Mucosa of rectum (tissue), 2 donors: ENCODE measurements around the gene NBPF1.
A peak's percentile ranks its signal among the peaks of the same experiment; 100 is the strongest.
"Not testable (repeated sequence)": the region's sequence is repeated elsewhere in the genome, so short reads cannot be mapped to it uniquely, and the experiment has no call there.

Experiments used
- H3K27ac ChIP-seq, 2 donors: one replicate each; pipeline ENCODE4 v1.7.0; 2013; ENCODE audit warnings: inconsistent platforms in 2 of 2, low read depth in 2 of 2, low read length in 2 of 2
- H3K27me3 ChIP-seq, 2 donors: one replicate each; pipeline ENCODE4 v1.7.0; 2013; ENCODE audit warnings: low read length in 2 of 2; ENCODE audit not compliant: control insufficient read depth in 2 of 2, insufficient read depth in 2 of 2
- H3K36me3 ChIP-seq, 2 donors: one replicate each; pipeline ENCODE4 v1.7.0; 2013; ENCODE audit warnings: low read length in 2 of 2; ENCODE audit not compliant: control insufficient read depth in 2 of 2, insufficient read depth in 2 of 2
- H3K4me1 ChIP-seq, 2 donors: one replicate each; pipeline ENCODE4 v1.7.0; 2013; ENCODE audit warnings: low read length in 2 of 2, mild to moderate bottlenecking in 1 of 2; ENCODE audit not compliant: control insufficient read depth in 2 of 2, insufficient read depth in 2 of 2
- H3K4me3 ChIP-seq, 2 donors: one replicate each; pipeline ENCODE4 v1.7.0; 2013; ENCODE audit warnings: low read length in 2 of 2
- H3K9ac ChIP-seq, 2 donors: one replicate each; pipeline ENCODE4 v1.7.0; 2013; ENCODE audit warnings: low read length in 2 of 2, low read depth in 1 of 2, mild to moderate bottlenecking in 1 of 2
- H3K9me3 ChIP-seq, 2 donors: one replicate each; pipeline ENCODE4 v1.7.0; 2013; ENCODE audit warnings: low read length in 2 of 2; ENCODE audit not compliant: control insufficient read depth in 2 of 2
- donor health status: healthy.
- donor health status: Normal muscosa, but diverticular disease.

NBPF1 gene

DNA sequence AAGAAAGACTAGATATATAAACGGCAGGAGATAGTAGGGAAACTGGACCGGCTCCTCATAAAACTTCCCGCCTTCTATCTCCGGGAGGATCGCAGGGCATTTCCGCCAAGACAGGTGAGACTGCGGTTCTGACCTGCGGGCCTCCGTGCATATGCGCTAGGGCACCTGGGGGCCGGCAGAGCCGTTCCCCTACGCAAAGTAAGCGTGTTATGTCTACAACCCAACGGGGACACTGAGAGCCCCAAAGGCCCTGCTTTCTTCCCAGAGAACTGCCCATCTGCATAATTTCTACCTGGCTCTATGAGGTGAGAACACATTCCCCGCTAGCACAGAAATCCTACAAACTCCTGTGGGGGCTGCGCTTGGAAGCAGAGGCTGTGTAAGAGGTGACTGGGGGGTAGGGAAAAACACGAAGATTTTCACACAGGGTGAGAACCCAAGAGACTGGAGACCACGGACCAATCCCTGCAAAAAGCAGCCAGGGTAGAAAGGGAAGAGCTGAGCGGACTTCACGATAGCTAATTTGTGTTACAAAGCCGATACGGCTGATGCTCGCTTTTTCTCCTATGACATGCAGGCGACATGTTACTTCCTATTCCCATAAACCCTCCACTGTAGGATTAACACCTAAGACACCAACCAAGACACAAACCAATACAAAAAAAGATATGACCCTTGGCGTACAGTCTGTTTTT lies 99.8 kb downstream of the NBPF1 start:
- H3K27me3 ChIP-seq, H3K4me1 ChIP-seq, H3K36me3 ChIP-seq, H3K9me3 ChIP-seq: not testable (repeated sequence)
- Histone ChIP-seq H3K9ac (peak overlapping the region; percentile 61 to 75), H3K27ac (peak overlapping the region; percentile 89 to 90), H3K4me3 (peak overlapping the region; percentile 39 to 50)

- not testable (repeated sequence) for H3K27me3 ChIP-seq, H3K9ac ChIP-seq, H3K4me3 ChIP-seq, H3K4me1 ChIP-seq, H3K36me3 ChIP-seq, H3K9me3 ChIP-seq
- peak overlapping the region in 1 of 2 donors; percentile 90 for H3K27ac ChIP-seq
Observed at GRCh38 chr1:16512624-16513411, 100.5 kb downstream of the NBPF1 start.
